HCT116 (cell line): Measurements from ENCODE around the gene ANKRD23. TPM values are rescaled to one million over a fixed set of nuclear protein-coding genes. Genes with fewer than 3 reads are reported as not detected.

ENCODE experiments used
- ATAC-seq: fragments of 200-7000 bp; cut with Tn5 transposase; 2 replicates; pipeline ENCODE4 v1.9.1; 2020; ENCODE audit warnings: mild to moderate bottlenecking, moderate library complexity
- BruUV-seq: library from RNA; stranded (reverse); fragments of 400-500 nt; replicated peaks from 2 replicates; lab custom pipeline; 2021; lab: Mats Ljungman, UMichigan
- CTCF ChIA-PET: fragments of 300-600 bp; sonication (Branson Sonifier 250); formaldehyde crosslinking; loops from one replicate; lab custom pipeline; 2021; ENCODE audit warnings: antibody characterized with exemption; lab: Charles Lee
- POLR2A ChIA-PET: fragments of 300-600, 350-600 bp; sonication (Branson Sonifier 250); formaldehyde crosslinking; loops from one replicate; lab custom pipeline; 2021; ENCODE audit warnings: antibody characterized with exemption; lab: Charles Lee
- RAD21 ChIA-PET, 2 experiments: fragments of 300-600 bp; sonication (Branson Sonifier 250); formaldehyde crosslinking; loops; one replicate each; lab custom pipeline; 2023; ENCODE audit warnings: low total read pairs in 2 of 2; ENCODE audit not compliant: uncharacterized antibody in 2 of 2, unreplicated experiment in 2 of 2, low non-redundant PET in 1 of 2; lab: Charles Lee
- DNase-seq: peaks from one replicate; pipeline ENCODE4 v3.0.0-alpha.2; 2010; ENCODE audit warnings: low read depth, low spot score
- H2AFZ ChIP-seq: fragments of 200-600 bp; shearing (Covaris generic), sonication (generic); 2 replicates; pipeline ENCODE4 v1.6.1; 2017; ENCODE audit warnings: low read depth, mixed run types, mixed read lengths, antibody characterized with exemption, low read length; ENCODE audit not compliant: poor library complexity, severe bottlenecking
- H3K27ac ChIP-seq: 2 replicates; pipeline ENCODE4 v1.5.1; 2012; ENCODE audit warnings: low read depth, low read length
- H3K27me3 ChIP-seq: fragments of 200-600 bp; sonication (generic); 2 replicates; pipeline ENCODE4 v1.6.1; 2016; ENCODE audit warnings: mixed run types, low read length, mixed read lengths; ENCODE audit not compliant: insufficient read depth
- H3K36me3 ChIP-seq, 2 experiments: fragments of 200-500 bp in 1 of 2; fragments of 200-600 bp in 1 of 2; sonication (Bioruptor generic) in 1 of 2; sonication (generic) in 1 of 2; 2 replicates each; pipeline versions ENCODE4 v1.5.1 to v1.6.1; 2014 to 2016; ENCODE audit warnings: low read length in 2 of 2, inconsistent platforms in 1 of 2, mixed read lengths in 1 of 2, mixed run types in 1 of 2; ENCODE audit not compliant: insufficient read depth in 2 of 2, control insufficient read depth in 1 of 2
- H3K4me1 ChIP-seq, 2 experiments: fragments of 200-600 bp in 1 of 2; sonication (generic) in 1 of 2; 2 replicates each; pipeline versions ENCODE4 v1.5.1 to v1.6.1; 2012 to 2017; ENCODE audit warnings: low read length in 2 of 2, inconsistent platforms in 1 of 2, mild to moderate bottlenecking in 1 of 2, mixed read lengths in 1 of 2, mixed run types in 1 of 2, moderate library complexity in 1 of 2; ENCODE audit not compliant: insufficient read depth in 2 of 2, control insufficient read depth in 1 of 2
- H3K4me2 ChIP-seq: fragments of 200-600 bp; sonication (generic); 2 replicates; pipeline ENCODE4 v1.6.1; 2017; ENCODE audit warnings: mixed run types, low read length, mixed read lengths
- H3K4me3 ChIP-seq, 2 experiments: fragments of 200-600 bp in 1 of 2; sonication (generic) in 1 of 2; replicated peaks in 1 of 2; 2 replicates each; pipeline ENCODE4 v1.5.1; 2011 to 2016; ENCODE audit warnings: low read length in 2 of 2, control low read depth in 1 of 2, low read depth in 1 of 2, mild to moderate bottlenecking in 1 of 2, mixed read lengths in 1 of 2, mixed run types in 1 of 2
- H3K79me2 ChIP-seq: fragments of 200-600 bp; sonication (generic); 2 replicates; pipeline ENCODE4 v1.6.1; 2017; ENCODE audit warnings: mild to moderate bottlenecking, mixed run types, low read length, moderate library complexity, mixed read lengths; ENCODE audit not compliant: insufficient read depth
- H3K9ac ChIP-seq: fragments of 200-600 bp; sonication (generic); 2 replicates; pipeline ENCODE4 v1.6.1; 2016; ENCODE audit warnings: low read length, mixed read lengths
- H3K9me2 ChIP-seq: fragments of 200-600 bp; sonication (generic), shearing (Covaris generic); 2 replicates; pipeline ENCODE4 v1.6.1; 2017; ENCODE audit warnings: mixed run types, mild to moderate bottlenecking, moderate library complexity; ENCODE audit not compliant: insufficient read depth
- H3K9me3 ChIP-seq, 2 experiments: fragments of 200-500 bp in 1 of 2; fragments of 200-600 bp in 1 of 2; sonication (Bioruptor generic) in 1 of 2; sonication (generic) in 1 of 2; 2 replicates each; pipeline ENCODE4 v1.6.1; 2014 to 2017; ENCODE audit warnings: low read length in 2 of 2, mixed read lengths in 2 of 2, inconsistent platforms in 1 of 2, low read depth in 1 of 2, mild to moderate bottlenecking in 1 of 2, mixed run types in 1 of 2, moderate library complexity in 1 of 2; ENCODE audit not compliant: control insufficient read depth in 1 of 2, insufficient read depth in 1 of 2
- H4K20me1 ChIP-seq: fragments of 200-600 bp; sonication (generic), shearing (Covaris generic); 2 replicates; pipeline ENCODE4 v1.6.1; 2017; ENCODE audit warnings: mixed run types, mild to moderate bottlenecking, moderate library complexity; ENCODE audit not compliant: insufficient read depth
- ATF3 ChIP-seq: IDR thresholded peaks from 2 replicates; pipeline ENCODE4 v1.6.1; 2012
- CEBPB ChIP-seq: IDR thresholded peaks from 2 replicates; pipeline ENCODE4 v1.6.1; 2012; ENCODE audit warnings: low read depth
- ELF1 ChIP-seq: IDR thresholded peaks from 2 replicates; pipeline ENCODE4 v1.6.1; 2012; ENCODE audit warnings: low read depth, borderline replicate concordance
- FOSL1 ChIP-seq: IDR thresholded peaks from 2 replicates; pipeline ENCODE4 v1.6.1; 2012; ENCODE audit warnings: low read depth
- REST ChIP-seq: IDR thresholded peaks from 2 replicates; pipeline ENCODE4 v1.6.1; 2012; ENCODE audit warnings: low read depth
- SP1 ChIP-seq: IDR thresholded peaks from 2 replicates; pipeline ENCODE4 v1.6.1; 2012; ENCODE audit warnings: low read depth
- YY1 ChIP-seq: IDR thresholded peaks from 2 replicates; pipeline ENCODE4 v1.6.1; 2011; ENCODE audit warnings: low read length, low read depth, moderate library complexity, mild to moderate bottlenecking; ENCODE audit not compliant: insufficient replicate concordance; ENCODE audit errors: extremely low read depth
- intact Hi-C: fragments of 100-400 bp; cut with micrococcal nuclease; formaldehyde crosslinking; loops from 2 replicates; pipeline ENCODE4 v1.10.0; 2022
- total RNA-seq: library from RNA; stranded (reverse); gene quantifications from one replicate; pipeline ENCODE4 v1.2.1, GENCODE V29; 2021; ENCODE audit not compliant: unreplicated experiment

The ANKRD23 gene
- total RNA-seq, 1 experiment from 2014 or later = 1.4 TPM

- TF ChIP-seq ATF3 = no peak
- TF ChIP-seq FOSL1 = no peak
- TF ChIP-seq, all 23 proteins: peak for 0
Observed at GRCh38 chr2:96878796-96879544, 35.1 kb upstream of the ANKRD23 start (continued).

GRCh38 chr2:96878171-96878570, 34.4 kb upstream of the ANKRD23 start:
- Histone ChIP-seq H3K79me2 (no peaks in the 10 kb centered on the region), H3K4me3 (no peak overlapping the region), H3K27me3 (no peaks in the 10 kb centered on the region), H3K4me1 (peaks cover 12 to 27% of the 10 kb centered on the region in 2 experiments; a peak in 3 of 4 replicates), H3K27ac (no peak overlapping the region), H2AFZ (no peak overlapping the region), H3K36me3 (no peaks in the 10 kb centered on the region), H3K9me2 (no peaks in the 10 kb centered on the region), H4K20me1 (no peaks in the 10 kb centered on the region), H3K9ac (no peak overlapping the region), H3K4me2 (no peak overlapping the region), H3K9me3 (no peaks in the 10 kb centered on the region)
- CTCF ChIA-PET = no interaction called here
- ATAC-seq = no peak
- no TSS peak for BruUV-seq
- intact Hi-C loops = no loop called here
- DNase-seq = no peak
- RAD21 ChIA-PET = no interaction called here
- no peak for TF ChIP-seq REST
- TF ChIP-seq CEBPB = no peak
- no peak for TF ChIP-seq ELF1
- TF ChIP-seq FOSL1 = no peak
- TF ChIP-seq YY1 = no peak
- no peak for TF ChIP-seq SP1
- POLR2A ChIA-PET = no interaction called here
